Ishikawa (cell line): Measurements from ENCODE around the gene INPP5F.

Experiments
- EGR1 ChIP-seq: IDR thresholded peaks from 2 replicates; pipeline ENCODE4 v1.6.1; 2012
- MAX ChIP-seq: IDR thresholded peaks from 2 replicates; pipeline ENCODE4 v1.6.1; 2012
- REST ChIP-seq: IDR thresholded peaks from 2 replicates; pipeline ENCODE4 v1.6.1; 2012; ENCODE audit warnings: low read depth, mild to moderate bottlenecking
- TEAD4 ChIP-seq: IDR thresholded peaks from 2 replicates; pipeline ENCODE4 v1.6.1; 2012
- ZBTB7A ChIP-seq: IDR thresholded peaks from 2 replicates; pipeline ENCODE4 v1.6.1; 2012; ENCODE audit warnings: low read depth

- TF ChIP-seq MAX (no peak), EGR1 (no peak), REST (no peak), TEAD4 (no peak), ZBTB7A (no peak)
Observed at GRCh38 chr10:119737039-119737663, 11.3 kb downstream of the INPP5F start.
